Hindlimb muscle (tissue), 1 donor: Measurements from ENCODE around the gene ARL6IP5. TPM values are rescaled to one million over a fixed set of nuclear protein-coding genes. Genes with fewer than 3 reads are reported as not detected.

Source experiments
- DNase-seq: peaks from one replicate; pipeline ENCODE4 v3.0.0-alpha.2; 2013
- polyA plus RNA-seq: library from polyadenylated mRNA; unstranded; fragments of 120-200 nt; gene quantifications from one replicate; pipeline ENCODE4 v1.2.1, GENCODE V29; 2013; ENCODE audit not compliant: insufficient read length

The ARL6IP5 gene
- polyA plus RNA-seq, 1 donor: 122 TPM

GRCh38 chr3:69085833-69086722 lies 1.3 kb downstream of the ARL6IP5 start:
- peak; percentile 66 for DNase-seq

GRCh38 chr3:69087030-69087791 lies 2.5 kb downstream of the ARL6IP5 start:
- DNase-seq: no peak

GRCh38 chr3:69088063-69088462 lies 3.3 kb downstream of the ARL6IP5 start:
- no peak for DNase-seq

- DNase-seq: no peak
Measured at GRCh38 chr3:69090021-69090420, 5.3 kb downstream of the ARL6IP5 start.

GRCh38 chr3:69091389-69092029 lies 6.8 kb downstream of the ARL6IP5 start:
- no peak for DNase-seq

GRCh38 chr3:69092030-69092516 lies 7.3 kb downstream of the ARL6IP5 start:
- DNase-seq: no peak

GRCh38 chr3:69094467-69095205 lies 9.9 kb downstream of the ARL6IP5 start:
- no peak for DNase-seq

- DNase-seq: no peak
Measured at GRCh38 chr3:69095636-69096035, 10.9 kb downstream of the ARL6IP5 start.

GRCh38 chr3:69096299-69096698 lies 11.6 kb downstream of the ARL6IP5 start:
- DNase-seq: no peak

- no peak for DNase-seq
Measured at GRCh38 chr3:69097407-69098086, 12.8 kb downstream of the ARL6IP5 start.

- no peak for DNase-seq
Measured at GRCh38 chr3:69099576-69099975, 14.8 kb downstream of the ARL6IP5 start.

- no peak for DNase-seq
Measured at GRCh38 chr3:69102384-69102783, 17.6 kb downstream of the ARL6IP5 start.

- no peak for DNase-seq
Measured at GRCh38 chr3:69103123-69103522, 18.4 kb downstream of the ARL6IP5 start.

- DNase-seq: no peak
Measured at GRCh38 chr3:69104586-69104985, 19.8 kb downstream of the ARL6IP5 start.

- no peak for DNase-seq
Measured at GRCh38 chr3:69105320-69105719, 20.6 kb downstream of the ARL6IP5 start.

GRCh38 chr3:69107841-69108240 lies 23.1 kb downstream of the ARL6IP5 start:
- no peak for DNase-seq

GRCh38 chr3:69108811-69109210 lies 24.1 kb downstream of the ARL6IP5 start:
- no peak for DNase-seq

GRCh38 chr3:69110941-69111546 lies 26.3 kb downstream of the ARL6IP5 start:
- DNase-seq: no peak

- DNase-seq: no peak
Measured at GRCh38 chr3:69113536-69113935, 28.8 kb downstream of the ARL6IP5 start.

- DNase-seq: no peak
Measured at GRCh38 chr3:69115731-69116130, 31.0 kb downstream of the ARL6IP5 start.

GRCh38 chr3:69116162-69116561 lies 31.4 kb downstream of the ARL6IP5 start:
- no peak for DNase-seq
